Measurements from ENCODE around the gene GNAT1.

- TF ChIP-seq POLR2A (IDR thresholded peaks at IDR 0.05) = no peak
- TF ChIP-seq, protein P1, sequence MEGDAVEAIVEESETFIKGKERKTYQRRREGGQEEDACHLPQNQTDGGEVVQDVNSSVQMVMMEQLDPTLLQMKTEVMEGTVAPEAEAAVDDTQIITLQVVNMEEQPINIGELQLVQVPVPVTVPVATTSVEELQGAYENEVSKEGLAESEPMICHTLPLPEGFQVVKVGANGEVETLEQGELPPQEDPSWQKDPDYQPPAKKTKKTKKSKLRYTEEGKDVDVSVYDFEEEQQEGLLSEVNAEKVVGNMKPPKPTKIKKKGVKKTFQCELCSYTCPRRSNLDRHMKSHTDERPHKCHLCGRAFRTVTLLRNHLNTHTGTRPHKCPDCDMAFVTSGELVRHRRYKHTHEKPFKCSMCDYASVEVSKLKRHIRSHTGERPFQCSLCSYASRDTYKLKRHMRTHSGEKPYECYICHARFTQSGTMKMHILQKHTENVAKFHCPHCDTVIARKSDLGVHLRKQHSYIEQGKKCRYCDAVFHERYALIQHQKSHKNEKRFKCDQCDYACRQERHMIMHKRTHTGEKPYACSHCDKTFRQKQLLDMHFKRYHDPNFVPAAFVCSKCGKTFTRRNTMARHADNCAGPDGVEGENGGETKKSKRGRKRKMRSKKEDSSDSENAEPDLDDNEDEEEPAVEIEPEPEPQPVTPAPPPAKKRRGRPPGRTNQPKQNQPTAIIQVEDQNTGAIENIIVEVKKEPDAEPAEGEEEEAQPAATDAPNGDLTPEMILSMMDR (IDR thresholded peaks at IDR 0.05) = no peak
These were observed 44.4 kb upstream of the GNAT1 start for GRCh38 chr3:50147016-50147415.
